ENCODE results near the gene C3orf49.
A peak's percentile ranks its signal among the peaks of the same experiment; 100 is the strongest.

Gene C3orf49

DNA sequence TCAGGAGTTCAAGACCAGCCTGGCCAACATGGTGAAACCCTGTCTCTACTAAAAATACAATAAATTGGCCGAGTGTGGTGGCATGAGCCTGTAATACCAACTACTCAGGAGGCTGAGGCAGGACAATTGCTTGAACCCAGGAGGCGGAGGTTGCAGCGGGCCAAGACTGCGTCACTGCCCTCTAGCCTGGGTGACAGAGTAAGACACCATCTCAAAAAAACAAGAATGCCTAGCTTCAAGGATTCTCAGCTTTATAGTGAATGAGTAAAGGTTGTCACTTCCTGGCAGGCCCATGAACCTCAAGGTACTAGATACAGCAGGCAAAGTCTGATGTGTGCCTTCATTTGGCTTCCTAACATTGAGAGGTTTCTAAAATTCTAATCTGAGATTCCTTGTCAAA lies 30.1 kb downstream of the C3orf49 start:
- DNase-seq = no peak

- DNase-seq = no peak
These were observed 32.2 kb downstream of the C3orf49 start for GRCh38 chr3:63851287-63851686.

DNA sequence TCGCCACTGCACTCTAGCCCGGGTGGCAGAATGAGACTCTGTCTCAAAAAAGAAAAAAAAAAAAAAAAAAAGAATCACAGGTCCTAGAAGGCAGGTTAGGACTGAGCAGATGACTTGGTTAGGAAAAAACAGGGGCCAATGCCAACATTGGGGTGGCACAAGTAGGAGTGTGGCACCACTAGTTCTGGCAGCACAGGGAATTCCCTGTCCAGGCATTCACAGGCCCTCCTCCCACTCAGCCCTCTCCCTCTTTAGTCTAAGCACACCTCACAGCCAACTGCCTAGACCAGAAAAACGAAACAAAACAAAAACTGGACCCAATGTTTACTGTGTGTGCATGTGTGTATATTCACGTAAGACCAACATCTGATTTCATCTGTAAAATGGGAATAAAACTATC lies 34.0 kb downstream of the C3orf49 start:
- peak in 1 of 56 donors; percentile 0 for DNase-seq

GRCh38 chr3:63855333-63855940 lies 36.3 kb downstream of the C3orf49 start:
- no peak for DNase-seq

- no peak for DNase-seq
These were observed 38.2 kb downstream of the C3orf49 start for GRCh38 chr3:63857311-63857710.

- no peak for DNase-seq
These were observed 41.7 kb downstream of the C3orf49 start for GRCh38 chr3:63860776-63861175.

- DNase-seq = no peak
These were observed 42.2 kb downstream of the C3orf49 start for GRCh38 chr3:63861306-63861705.

GRCh38 chr3:63862804-63863149 lies 43.7 kb downstream of the C3orf49 start:
- DNase-seq = no peak

DNA sequence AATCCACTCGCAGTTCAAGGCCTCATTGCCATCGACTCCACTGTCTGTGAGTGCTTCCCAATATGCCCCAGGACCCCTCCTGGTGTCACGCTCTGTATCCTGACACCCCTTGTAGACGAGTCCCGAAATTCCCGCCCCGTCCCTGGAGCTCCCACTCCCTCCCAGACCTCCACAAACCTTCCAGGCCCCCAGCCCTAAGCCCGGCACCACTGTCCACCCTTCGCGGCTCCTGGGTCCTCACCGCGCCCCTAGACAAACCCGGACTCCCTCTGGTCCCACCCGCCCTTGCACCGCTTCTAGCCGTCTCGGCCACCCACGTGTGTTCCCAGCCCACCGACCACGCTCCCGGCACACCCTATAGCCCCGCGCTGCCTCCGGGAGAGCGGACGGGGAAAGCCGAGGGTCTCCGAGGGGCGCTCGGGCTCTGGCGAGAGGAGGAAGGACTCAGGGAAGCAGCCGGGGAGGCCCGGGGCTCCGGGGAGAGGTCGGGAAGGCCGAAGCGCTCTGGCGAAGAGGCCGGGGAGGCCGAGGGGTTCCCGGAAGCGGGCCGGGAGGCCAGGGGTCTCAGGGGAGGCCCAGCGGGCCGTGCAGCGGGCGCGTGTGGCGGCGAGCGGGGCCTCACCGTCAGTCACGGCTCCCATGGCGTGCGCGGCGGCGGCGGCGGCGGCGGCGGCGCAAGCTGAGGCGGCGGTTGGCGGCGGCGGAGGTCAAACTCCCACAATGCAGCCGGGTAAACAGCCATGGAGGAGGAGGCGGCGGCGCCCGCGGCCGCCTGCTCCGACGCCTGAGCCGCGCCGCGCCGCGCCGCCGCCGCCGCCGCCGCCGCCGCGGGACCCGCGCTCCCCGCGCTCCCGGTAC lies 44.3 kb downstream of the C3orf49 start, which contains the start of the genes ATXN7 and THOC7:
TSS of gene ATXN7 (plus strand) at position 718 of the 858 bp plus-strand sequence. CDS start 48,732 bp downstream, outside the sequence.
TSS of gene THOC7 (minus strand) at position 656 of the 858 bp plus-strand sequence. CDS start at position 641, 15 bp downstream.
- DNase-seq = peak in 47 of 56 donors; percentile 4 to 71 (median 43)

- DNase-seq = peak in 31 of 56 donors; percentile 3 to 56 (median 29)
These were observed 45.2 kb downstream of the C3orf49 start for GRCh38 chr3:63864008-63864964.

- no peak for DNase-seq
These were observed 45.8 kb downstream of the C3orf49 start for GRCh38 chr3:63864965-63865327.

DNA sequence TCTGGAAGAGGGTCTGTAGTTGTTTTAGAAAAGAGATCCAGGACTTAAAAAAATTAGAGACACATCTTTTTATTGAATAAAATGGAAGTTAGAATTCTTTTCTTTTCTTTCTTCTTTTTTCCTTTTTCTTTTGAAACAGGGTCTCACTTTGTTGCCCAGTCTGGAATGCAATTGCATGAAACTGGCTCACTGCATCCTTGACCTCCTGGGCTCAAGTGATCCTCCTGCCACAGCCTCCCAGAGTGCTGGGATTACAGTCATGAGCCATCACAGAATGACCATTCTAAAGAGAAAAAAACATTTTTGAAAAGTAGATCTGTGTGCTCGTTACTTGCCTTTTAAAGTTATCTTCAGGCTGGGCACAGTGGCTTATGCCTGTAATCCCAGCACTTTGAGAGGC lies 48.1 kb downstream of the C3orf49 start:
- DNase-seq = no peak

DNA sequence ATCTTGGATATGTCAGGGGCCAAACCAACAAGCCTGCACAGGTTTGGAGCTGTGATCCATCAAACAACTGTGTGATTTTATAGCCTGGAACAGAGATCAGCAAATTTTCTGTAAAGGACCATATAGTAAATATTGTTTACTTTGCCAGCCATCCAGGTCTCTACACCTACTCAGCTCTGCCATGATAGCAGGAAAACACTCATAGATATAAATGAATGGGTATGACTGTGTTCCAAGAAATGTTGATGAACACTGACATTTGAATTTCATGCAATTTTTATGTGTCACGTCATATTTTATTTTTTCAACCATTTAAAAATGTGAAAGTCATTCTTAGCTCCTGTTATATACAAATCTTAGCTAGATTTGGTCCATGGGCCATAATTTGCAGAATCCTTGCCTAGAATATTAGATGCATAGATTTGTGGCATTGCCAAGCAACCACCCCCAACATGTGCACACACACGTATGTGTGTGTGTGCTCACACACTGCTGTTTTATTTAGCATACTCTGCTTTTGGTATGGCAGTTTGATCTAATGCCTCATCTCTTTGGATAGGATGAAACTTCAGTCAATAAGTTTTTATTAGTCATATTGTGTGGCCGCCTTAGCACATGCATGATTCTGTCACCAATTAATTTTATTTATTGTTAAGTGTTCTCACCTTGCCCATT lies 51.0 kb downstream of the C3orf49 start:
- DNase-seq = no peak

- DNase-seq = no peak
These were observed 51.5 kb downstream of the C3orf49 start for GRCh38 chr3:63870615-63871005.

GRCh38 chr3:63872135-63872924 lies 53.2 kb downstream of the C3orf49 start:
- DNase-seq = no peak

- no peak for DNase-seq
These were observed 55.7 kb downstream of the C3orf49 start for GRCh38 chr3:63874769-63875168.

DNA sequence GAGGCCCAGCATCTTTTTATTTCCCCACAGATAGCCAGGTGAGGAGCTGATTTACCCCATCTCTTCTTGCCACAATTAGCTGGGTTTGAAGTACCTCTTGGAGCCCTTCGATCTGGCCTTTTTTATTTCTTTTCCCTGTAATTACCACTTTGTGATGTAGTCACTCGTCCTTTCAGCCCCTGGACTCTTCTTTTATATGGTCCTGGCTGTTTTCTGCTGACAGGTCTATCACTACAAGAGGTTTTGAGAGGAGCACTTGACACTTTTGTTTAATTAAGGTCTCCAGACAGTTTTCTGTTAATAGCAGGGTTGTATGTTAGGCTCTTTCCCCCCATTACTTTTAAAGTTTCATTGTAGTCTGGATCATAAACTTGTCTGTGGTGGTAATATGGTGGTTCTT lies 56.4 kb downstream of the C3orf49 start:
- no peak for DNase-seq

GRCh38 chr3:63876260-63876659 lies 57.2 kb downstream of the C3orf49 start:
- DNase-seq = no peak

- DNase-seq = no peak
These were observed 58.8 kb downstream of the C3orf49 start for GRCh38 chr3:63877737-63878393.

Data from amygdala (tissue), 56 donors.